ENCODE data around the gene OR51B5. TPM values are rescaled to one million over a fixed set of nuclear protein-coding genes. Genes with fewer than 3 reads are reported as not detected.

Gene OR51B5
- total RNA-seq, 1 experiment from 2014 or later, result not detected

GRCh38 chr11:5303626-5304025, 39.7 kb downstream of the OR51B5 start:
- H3K4me1 ChIP-seq (ENCODE audit: insufficient read depth, low read length, poor library complexity, severe bottlenecking), result no peaks in the 10 kb centered on the region
- H3K27ac ChIP-seq (ENCODE audit: low read depth, low read length, poor library complexity, severe bottlenecking), result no peak overlapping the region
- TF ChIP-seq CTCF (conservative IDR thresholded peaks at IDR 0.05; ENCODE audit: low read depth, low read length) (no peak), EZH2 (IDR thresholded peaks at IDR 0.05; ENCODE audit: borderline replicate concordance, low read depth, low read length, poor library complexity, severe bottlenecking) (no peak)
- H3K36me3 ChIP-seq (ENCODE audit: insufficient read depth, low read length, poor library complexity, severe bottlenecking), result no peaks in the 10 kb centered on the region
- POLR2A ChIA-PET (ENCODE audit: low non-redundant PET), result no interaction called here
- no peak for DNase-seq (ENCODE audit: low spot score)
- CTCF ChIA-PET, result no interaction called here
- no peaks in the 10 kb centered on the region for H3K27me3 ChIP-seq (replicated peaks; ENCODE audit: insufficient read depth, low read depth, low read length, poor library complexity)
- no TSS peak for BruUV-seq (replicated peaks)
- H3K4me3 ChIP-seq (ENCODE audit: low read depth, low read length, poor library complexity, severe bottlenecking), result no peak overlapping the region
- H3K9me3 ChIP-seq (ENCODE audit: low read depth, low read length, poor library complexity, severe bottlenecking), result no peaks in the 10 kb centered on the region
- intact Hi-C loops (cut with micrococcal nuclease; ENCODE audit: unreplicated experiment), result no loop called here

- no peak for TF ChIP-seq CTCF (conservative IDR thresholded peaks at IDR 0.05; ENCODE audit: low read depth, low read length)
- ChIA-PET CTCF (no interaction called here), POLR2A (ENCODE audit: low non-redundant PET) (no interaction called here)
- no peak within 1 kb of the TSS for H3K27ac ChIP-seq (ENCODE audit: low read depth, low read length, poor library complexity, severe bottlenecking)
- H3K4me3 ChIP-seq (ENCODE audit: low read depth, low read length, poor library complexity, severe bottlenecking), result no peak within 1 kb of the TSS
- no peak for DNase-seq (ENCODE audit: low spot score)
- intact Hi-C loops (cut with micrococcal nuclease; ENCODE audit: unreplicated experiment), result no loop called here
- H3K4me1 ChIP-seq (ENCODE audit: insufficient read depth, low read length, poor library complexity, severe bottlenecking), result no peaks in the 10 kb centered on the region
- no peaks in the 10 kb centered on the region for H3K36me3 ChIP-seq (ENCODE audit: insufficient read depth, low read length, poor library complexity, severe bottlenecking)
- no TSS peak for BruUV-seq (replicated peaks)
- H3K9me3 ChIP-seq (ENCODE audit: low read depth, low read length, poor library complexity, severe bottlenecking), result no peaks in the 10 kb centered on the region
- no peaks in the 10 kb centered on the region for H3K27me3 ChIP-seq (replicated peaks; ENCODE audit: insufficient read depth, low read depth, low read length, poor library complexity)
Observed at GRCh38 chr11:5301846-5302245, 41.5 kb downstream of the OR51B5 start, which contains the start of gene OR51B4. Gene OR51B4, minus strand, starts transcription at chr11:5301946. Its CDS starts 0 bp downstream, at chr11:5301946.

GRCh38 chr11:5300251-5300650, 43.1 kb downstream of the OR51B5 start:
- intact Hi-C loops (cut with micrococcal nuclease; ENCODE audit: unreplicated experiment), result no loop called here
- Histone ChIP-seq H3K36me3 (ENCODE audit: insufficient read depth, low read length, poor library complexity, severe bottlenecking) (no peaks in the 10 kb centered on the region), H3K9me3 (ENCODE audit: low read depth, low read length, poor library complexity, severe bottlenecking) (no peaks in the 10 kb centered on the region), H3K27ac (ENCODE audit: low read depth, low read length, poor library complexity, severe bottlenecking) (no peak overlapping the region), H3K27me3 (replicated peaks; ENCODE audit: insufficient read depth, low read depth, low read length, poor library complexity) (no peaks in the 10 kb centered on the region), H3K4me3 (ENCODE audit: low read depth, low read length, poor library complexity, severe bottlenecking) (no peak overlapping the region), H3K4me1 (ENCODE audit: insufficient read depth, low read length, poor library complexity, severe bottlenecking) (no peaks in the 10 kb centered on the region)
- no peak for DNase-seq (ENCODE audit: low spot score)
- POLR2A ChIA-PET (ENCODE audit: low non-redundant PET), result no interaction called here
- TF ChIP-seq EZH2 (IDR thresholded peaks at IDR 0.05; ENCODE audit: borderline replicate concordance, low read depth, low read length, poor library complexity, severe bottlenecking), result no peak
- no peak for TF ChIP-seq CTCF (conservative IDR thresholded peaks at IDR 0.05; ENCODE audit: low read depth, low read length)
- CTCF ChIA-PET, result no interaction called here
- no TSS peak for BruUV-seq (replicated peaks)
